ENCODE results near the gene ME3.
"Not testable (repeated sequence)": the region's sequence is repeated elsewhere in the genome, so short reads cannot be mapped to it uniquely, and the experiment has no call there.

Gene ME3

DNA sequence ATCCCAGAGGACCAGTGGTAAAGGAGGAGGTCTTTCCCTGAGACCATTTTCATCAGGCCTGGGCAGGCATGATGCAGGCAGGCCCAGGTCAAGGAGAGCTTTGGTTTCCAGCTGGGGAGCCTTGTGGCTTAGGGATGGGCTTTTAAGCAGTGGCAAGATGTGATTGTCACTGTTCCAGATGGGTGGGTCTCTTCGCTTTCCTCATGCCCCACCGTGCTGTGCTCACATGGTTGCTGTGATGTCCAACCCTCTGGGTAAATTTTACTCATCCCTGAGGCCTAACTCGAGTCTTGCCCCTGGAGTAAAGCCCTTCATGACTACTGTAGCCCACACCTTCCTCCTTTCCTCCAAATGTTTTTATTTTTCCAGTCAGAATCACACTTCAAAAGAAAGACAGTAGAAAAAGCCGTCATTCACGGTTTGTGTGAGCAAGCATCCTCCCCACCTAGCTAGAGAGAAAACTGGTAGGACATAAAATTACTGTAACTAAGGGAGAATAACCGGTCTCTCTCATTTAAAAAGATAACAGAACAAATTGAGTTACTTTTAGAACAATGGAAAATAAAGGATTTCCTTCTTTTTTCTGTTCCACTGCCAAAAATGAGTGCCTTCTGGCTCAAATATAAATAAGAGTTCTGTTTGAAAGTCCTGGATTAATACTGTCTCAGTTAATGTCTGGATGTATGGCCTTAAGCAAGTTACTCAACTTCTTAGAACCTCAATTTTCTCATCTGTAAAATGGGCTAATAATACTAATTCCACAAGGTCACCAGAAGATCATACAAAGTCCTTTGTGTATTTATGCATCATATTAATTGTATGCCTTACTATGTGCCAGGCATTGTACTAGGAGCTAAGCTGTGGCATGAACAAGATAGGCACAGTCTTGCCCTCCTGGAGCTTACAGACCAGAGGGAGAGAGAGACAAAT is 84.9 kb downstream of the ME3 start:
- no peak for DNase-seq (ENCODE audit: low spot score)

DNA sequence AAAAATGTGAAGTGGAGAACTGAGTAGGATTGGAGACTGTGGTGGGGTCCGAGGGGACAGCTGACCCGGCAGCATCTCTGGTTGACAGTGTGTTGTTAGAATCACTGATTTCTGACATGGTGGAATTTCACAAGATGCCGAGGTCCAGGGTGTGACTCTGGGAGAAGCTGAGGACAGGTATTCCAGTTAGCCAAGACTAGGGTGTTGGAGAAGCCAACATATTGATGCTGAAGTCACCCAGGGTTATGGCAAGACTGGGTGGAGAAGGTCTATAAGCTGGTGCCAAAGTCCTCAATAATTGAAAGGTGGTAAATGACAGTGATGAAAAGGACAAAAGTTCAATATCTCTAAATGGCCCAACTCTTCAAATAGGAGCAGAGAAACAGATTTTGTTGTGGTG is 86.1 kb downstream of the ME3 start:
- no peak for DNase-seq (ENCODE audit: low spot score)

DNA sequence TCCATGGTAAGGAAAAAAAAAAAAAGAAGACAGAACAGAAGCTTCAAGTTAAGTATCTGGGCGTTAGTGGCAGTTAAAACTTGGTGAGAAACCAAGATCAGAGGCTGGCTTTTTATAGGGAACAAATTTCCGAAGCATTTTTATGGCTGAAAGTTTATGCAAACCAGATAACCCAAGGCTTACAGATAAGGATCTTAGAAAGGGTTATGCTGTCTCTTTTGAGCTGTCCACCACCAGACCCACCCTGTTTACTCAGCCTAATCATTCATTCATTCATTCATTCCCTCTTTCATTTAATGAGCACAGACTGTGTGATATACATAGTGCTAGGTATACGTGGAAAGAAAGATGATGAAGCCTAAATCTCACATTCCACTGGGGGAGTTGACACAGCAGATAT is 89.5 kb downstream of the ME3 start:
- no peak for DNase-seq (ENCODE audit: low spot score)

DNA sequence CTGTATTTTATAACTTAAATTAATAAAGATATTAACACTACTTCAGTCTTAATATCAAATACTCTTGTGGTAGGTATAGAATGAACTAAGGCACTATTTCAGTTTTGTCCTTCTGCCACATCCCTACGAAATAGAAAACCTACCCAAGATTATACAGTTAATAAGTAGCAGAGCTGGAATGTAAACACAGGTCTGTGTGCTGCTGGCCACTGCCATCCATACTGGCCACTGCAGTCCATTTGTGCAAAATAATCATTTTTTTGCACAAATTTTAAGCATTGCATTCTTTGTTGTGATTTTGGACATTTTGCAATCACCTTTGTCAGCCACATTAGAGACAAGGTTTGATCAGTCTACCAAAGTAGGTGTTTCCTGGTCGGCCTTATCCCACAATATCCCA is 91.9 kb downstream of the ME3 start:
- DNase-seq (ENCODE audit: low spot score) = no peak

DNA sequence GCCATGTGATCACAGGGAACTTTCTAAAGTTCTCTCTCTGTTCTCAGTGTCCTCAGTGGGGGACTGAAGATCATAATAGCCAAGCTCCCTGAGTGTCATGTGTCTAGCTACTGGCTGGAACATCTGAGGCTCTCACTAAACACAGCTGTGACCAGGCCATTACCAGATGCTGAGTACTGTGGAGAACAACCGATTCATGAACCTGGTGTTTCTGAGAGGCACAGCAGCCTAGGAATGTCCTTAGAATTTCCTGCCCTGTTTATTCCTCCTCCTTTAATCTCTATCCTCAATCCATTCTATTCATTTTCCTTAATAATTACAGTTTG is 93.0 kb downstream of the ME3 start:
- DNase-seq (ENCODE audit: low spot score) = no peak

DNA sequence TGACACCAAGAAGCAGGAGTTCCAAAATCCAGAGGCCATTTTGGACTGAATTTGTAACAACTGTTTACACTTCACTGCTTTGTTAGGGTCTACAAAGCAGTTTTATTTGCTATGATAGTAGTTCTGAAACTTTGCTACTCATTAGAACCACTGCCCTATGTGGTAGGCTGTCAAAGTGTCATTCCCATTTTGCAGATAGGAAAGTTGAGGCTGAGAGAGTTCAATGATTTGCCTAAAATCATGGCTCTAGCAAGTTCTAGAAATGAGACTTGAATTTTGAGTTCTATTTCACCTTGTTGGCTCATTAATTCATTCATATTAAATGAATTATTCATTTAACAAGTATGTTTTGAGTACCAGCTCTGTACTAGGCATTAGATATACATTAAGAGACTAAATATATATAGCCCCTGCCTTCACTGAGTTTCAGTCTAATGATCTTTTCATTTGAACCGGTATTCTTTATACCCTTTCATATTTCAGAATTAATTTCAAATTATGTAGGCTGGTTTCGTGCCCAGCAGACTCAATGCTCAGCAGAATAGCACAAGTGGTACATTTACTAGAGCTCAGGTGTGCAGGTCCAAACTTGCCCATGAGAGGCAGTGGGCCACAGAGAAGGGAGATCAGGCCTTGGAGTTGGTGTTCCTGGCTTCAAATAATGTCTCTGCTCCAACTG is 93.5 kb downstream of the ME3 start:
- no peak for DNase-seq (ENCODE audit: low spot score)

DNA sequence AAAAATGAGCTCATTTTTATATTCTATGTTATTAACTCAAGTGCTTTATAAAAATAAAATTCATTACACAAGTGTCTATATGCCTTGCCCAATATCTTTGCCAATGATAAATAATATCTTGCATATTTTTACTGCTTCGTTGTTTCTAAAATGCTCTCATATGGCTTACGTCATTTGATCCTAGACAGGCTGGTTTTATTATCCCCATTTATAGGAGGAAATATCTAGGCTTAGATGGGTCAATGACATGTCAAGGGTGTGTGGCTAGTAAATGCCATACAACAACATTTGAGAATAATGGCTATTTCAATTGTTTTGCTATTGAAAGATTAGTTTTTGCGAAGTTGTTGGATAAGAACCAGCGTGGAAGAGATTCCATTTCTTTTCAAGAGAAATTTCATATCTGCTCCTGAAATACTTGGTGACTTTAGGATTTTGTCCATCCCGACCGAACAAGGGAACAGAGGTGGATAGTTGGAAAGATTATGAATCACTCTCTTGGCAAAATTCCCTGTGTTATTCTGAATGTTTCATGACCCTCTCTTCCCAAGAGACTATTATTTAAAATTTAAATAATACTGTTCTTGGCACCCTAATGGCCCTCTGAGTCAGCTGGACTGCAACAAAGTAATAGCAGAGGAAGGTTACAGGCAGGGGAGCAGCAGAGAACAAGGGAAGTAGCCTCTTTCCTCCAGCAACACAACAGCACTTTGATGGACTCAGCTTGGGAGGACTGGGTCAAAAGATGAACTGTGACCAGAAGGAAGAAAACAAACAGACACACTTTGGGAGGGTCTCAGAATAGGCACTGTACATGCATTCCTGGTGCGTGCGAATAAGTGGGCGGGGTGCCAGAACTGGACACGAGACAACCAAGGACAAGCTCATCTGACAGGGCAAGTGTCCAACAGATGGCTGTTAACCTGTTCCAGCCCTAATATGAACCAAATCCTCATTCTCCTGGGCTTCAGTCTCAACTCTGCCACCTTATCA is 94.5 kb downstream of the ME3 start:
- no peak for DNase-seq (ENCODE audit: low spot score)

DNA sequence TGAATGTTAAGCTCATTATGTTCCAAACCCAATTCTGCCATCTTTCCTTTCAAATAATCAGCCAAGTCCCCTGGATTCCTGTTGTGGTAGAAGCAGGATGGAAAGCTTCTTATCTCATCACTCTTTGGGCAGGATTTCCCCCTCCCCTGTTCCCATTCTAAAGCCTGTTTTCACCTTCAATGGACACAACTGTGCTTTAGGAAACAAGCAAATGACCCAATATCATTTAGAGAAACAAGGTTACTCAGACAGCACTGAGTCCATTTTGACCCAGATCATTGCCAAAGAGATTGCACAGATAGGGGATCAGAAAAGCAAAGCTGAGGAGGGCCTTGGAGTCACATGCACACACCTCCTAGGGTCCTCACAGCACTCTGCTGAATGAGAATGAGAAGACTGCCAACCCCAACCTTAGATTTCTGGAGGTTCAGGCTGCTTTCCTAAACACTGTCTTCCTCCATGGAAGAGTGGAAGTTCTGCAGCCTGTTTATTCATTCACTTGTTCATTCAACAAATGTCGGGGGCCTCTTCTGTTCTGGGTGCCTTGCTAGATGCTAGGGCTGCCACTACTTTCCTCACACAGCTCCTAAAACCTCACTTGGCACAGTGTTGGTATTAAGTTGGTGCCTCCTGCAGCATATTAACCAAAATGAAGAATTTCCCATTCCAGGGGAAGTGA is 95.3 kb downstream of the ME3 start:
- DNase-seq (ENCODE audit: low spot score) = no peak

DNA sequence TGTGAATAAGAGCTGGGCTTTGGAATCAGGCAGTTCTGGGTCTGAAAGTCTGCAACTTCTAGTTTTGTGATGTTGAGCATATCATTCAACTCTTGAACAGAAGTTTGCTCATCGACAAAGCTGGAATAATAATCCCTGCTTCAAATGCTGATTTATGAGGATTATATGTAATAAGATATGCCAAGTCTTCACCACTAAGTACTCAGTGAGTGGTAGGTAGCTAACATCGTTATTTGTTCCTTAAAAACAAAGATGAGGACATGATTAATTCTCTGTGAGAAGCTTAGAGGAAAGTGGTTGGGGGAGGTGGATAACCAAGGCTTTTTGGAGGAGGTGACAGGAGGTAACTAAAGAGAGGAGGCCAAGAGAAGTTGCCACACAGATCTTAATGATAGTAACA is 96.5 kb downstream of the ME3 start:
- no peak for DNase-seq (ENCODE audit: low spot score)

DNA sequence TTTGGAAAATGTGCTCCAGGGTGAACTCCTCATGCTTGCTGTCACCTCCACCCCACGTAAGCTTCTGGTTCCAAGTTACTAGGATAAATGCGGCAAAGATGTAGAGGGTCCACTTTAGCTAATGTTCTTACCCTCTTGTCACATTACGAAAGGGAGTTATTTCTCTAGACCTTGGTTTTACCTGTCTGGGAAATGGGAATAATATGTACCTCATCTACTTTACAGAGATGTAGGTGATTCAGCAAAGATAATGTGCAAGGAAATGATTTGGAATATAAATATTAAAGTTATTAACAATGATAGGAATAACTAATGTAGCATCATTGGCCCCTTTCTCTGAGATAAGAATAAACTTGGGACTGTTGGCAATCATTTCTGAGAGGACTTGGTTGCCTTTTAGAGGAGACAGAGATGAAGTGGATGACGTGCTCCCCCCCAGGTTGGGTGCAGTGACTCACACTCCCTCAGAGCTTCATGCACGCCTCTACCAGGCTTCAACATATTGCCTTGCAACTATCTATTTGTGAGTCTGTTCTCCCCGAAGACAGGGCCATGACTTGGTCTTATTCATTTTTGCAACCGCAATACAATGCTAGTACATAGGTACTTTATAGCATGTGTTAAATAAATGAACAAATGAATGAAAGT is 97.1 kb downstream of the ME3 start:
- DNase-seq (ENCODE audit: low spot score) = no peak

DNA sequence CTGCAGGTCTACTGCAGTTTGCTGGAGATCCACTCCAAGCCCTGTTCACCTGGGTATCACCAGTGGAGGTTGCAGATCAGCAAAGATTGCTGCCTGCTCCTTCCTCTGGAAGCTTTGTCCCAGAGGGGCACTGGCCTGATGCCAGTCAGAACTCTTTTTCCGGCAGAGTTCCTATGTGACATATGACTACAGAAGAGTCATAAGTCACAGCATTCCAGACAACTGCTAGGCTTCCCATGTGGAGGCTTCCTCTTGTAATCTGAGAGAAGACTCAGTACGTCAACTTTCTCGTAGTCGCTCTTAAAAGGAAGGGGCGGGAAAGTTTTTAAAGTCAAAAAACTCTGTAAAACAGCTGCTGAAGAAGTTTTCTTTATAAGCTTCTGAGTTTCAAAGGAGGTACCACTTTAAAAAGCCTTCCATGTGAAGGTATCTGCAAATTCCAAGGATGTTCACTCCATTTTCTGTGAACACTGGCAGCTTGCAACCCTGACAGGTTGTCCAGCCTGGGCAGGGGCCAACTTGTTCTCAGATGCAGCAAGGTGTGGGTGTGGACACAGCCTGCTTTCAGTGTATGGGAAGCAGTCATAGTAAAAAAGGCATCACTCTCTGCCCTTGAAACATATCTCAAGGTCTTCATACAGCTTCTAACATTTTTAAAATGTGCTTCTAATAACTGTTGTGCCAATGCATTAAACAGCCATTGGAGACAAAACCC is 97.8 kb downstream of the ME3 start:
- no peak for DNase-seq (ENCODE audit: low spot score)

DNA sequence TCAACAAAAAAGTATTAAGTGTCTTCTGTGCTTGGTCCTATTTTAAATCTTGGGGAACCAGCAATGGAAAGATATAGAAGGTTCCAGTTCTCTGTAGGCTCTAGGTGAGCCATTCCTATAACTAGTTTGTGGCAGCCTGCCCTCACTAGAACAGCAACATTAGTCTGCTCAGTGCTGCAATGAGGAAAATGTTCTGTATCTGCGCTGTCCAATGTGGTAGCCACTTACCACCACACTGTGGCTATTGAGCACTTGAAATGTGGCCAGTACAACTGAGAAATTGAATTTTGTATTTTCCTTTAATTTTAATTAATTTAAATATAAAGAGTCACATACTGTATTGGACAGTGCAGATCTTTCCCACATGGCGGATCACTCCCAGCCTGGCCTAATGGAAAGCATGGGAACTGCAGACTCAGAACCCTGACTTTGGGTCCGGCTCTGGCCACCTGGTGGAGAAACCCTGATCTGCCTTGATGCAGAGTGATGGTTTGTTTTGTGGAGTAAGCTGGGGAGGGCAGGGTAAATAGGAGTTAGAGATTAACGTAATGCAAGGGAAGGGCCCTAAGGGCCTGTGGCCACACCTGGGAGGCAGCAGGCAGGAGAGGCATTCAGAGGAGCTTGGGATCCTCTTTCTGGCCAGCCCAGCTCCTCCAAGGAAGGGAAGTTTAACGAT is 101.0 kb downstream of the ME3 start:
- DNase-seq (ENCODE audit: low spot score) = peak; percentile 28

DNA sequence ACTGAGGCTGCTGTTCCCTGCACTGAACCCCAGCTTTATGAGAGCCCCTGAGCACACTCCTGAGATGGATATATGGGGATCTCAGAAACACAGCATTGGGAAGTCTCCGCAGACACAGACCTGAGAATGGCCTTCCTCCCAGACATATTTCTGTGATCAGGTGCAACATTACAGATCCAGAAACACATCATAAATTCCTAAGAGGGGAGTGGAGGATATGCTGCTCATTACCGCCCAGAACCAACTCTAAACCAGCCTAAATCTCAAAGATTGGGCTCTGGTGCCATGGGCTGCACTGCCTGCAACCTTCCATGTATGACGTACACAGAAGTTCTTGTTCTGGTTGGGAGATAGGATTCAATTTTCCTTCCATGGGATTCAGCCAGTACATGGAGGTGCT is 102.0 kb downstream of the ME3 start:
- no peak for DNase-seq (ENCODE audit: low spot score)

DNA sequence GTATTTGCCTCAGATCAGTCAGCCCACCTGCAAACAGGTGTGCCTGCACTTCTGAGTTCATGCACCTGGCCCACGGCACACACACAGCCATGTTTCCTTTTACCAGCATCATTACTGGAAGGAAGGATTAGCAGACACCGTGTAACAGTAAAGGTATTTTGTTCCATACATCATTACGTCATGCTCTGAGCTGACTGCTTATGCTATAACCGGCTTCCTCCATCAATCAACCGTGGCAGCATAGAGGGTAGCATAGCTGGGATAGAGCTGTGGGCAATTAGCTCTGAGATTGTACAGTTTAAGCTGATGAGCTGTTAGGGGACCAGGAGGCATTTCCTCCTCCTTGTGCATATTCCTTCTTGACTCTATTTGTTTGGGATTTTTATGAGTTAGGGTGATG is 102.4 kb downstream of the ME3 start:
- no peak for DNase-seq (ENCODE audit: low spot score)

DNA sequence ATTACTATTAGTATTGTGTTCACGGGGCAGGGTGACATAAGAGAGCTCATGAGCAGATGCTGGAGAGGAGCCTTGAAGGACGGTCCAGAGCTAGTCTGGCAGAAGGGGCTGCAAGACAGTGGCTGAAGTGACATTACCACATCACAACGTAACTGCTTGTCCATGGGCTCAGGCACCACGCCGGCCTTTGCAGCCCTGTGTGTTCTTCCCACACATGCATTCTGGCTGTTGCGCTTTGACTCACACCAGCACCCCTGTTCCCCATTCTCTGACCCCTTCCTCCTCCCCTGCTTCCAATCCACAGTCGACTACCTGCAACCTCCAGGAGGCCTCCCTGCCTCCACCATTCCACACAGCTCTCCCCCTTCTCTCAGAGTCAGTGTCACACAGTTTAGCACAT is 103.3 kb downstream of the ME3 start:
- no peak for DNase-seq (ENCODE audit: low spot score)

DNA sequence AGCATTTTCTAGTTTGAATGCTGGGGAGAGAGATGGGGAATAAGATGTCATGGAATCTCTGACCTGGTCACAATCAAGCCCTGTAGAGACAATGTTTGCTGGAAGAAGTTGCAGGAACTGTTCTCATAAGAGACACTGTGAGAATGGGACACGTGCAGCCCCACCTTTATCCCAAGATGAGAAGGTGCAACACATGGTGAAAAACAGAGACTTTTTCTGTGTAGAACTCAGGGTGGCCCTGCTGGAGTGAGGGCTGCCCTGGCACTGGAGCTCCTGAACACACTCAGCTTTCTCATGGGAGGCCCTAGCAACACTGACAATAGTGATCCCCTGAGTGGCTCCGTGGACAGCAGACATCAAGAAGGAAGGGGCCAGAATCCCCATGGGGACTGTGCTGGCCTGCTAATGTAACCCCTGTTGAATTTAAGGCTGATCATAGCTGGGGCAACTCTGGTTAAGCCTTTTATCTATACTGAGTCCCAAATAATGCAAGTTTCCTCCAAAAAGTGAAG is 106.6 kb downstream of the ME3 start:
- no peak for DNase-seq (ENCODE audit: low spot score)

DNA sequence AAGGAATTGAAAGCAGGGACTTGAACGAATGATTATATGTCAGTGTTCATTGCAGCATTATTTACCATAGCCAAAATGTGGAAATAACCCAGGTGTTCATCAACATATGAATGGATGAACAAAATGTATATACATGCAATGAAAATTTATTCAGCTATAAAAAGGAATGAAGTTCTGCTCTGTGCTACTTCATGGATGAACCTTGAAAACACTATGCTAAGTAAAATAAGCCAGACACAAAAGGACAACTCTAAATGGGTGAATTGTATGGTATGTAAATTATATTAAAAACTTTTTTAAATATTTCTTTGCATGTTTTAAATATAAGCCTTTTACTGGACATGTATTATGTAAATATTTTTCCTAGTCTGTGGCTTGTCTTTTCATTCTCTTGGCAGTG is 107.0 kb downstream of the ME3 start:
- no peak for DNase-seq (ENCODE audit: low spot score)

DNA sequence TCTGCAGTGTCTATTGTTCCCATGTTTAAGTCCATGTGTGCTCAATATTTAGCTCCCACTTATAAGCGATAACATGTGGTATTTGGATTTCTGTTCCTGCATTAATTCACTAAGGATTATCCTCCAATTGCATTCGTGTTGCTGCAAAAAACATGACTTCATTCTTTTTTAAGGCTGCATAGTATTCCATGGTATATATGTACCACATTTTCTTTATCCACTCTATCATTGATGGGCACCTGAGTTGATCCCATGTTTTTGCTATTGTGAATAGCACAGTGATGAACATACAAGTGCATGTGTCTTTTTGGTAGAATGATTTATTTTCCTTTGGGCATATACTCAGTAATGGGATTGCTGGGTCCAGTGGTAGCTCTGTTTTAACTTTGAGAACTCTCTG is 109.6 kb downstream of the ME3 start:
- DNase-seq (ENCODE audit: low spot score) = not testable (repeated sequence)

DNA sequence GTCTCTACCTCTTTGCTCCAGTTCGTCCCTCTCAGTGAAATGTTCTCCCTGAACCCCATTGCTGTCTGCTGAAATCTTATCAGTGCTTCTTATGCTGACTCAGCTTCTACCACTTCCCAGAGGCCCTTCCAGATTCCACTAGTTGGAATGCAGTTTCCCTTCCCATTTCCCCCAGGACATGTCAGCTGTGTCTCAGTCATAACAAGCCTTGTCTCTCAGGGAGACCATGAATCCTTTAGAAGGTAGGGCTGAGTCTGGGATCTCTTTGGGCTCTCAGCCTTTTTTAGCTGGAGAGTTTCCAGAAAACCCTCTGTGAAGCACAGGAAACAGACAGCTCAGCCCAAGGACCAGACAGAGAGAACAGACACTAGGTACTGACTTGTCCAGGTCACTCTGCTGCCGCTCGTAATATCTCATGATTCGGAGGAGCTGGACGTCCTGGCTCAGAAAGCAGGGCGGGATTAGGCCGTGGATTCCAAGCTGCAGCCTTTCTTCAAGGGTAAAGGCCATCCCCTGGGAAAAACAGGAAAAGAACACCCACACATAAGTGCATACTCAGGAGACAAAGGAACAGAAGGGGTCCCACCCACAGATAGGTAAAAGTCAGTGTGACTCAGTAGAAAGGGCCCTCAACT is 113.0 kb downstream of the ME3 start:
- no peak for DNase-seq (ENCODE audit: low spot score)

Data from NAMALWA (cell line).